Suprapubic skin (tissue), 4 donors: Measurements from ENCODE around the gene TXNDC2. TPM values are rescaled to one million over a fixed set of nuclear protein-coding genes. Genes with fewer than 3 reads are reported as not detected.

ENCODE experiments used
- DNase-seq, 2 donors: peaks; one replicate each; pipeline ENCODE4 v3.0.0-alpha.2; 2019; ENCODE audit warnings: low spot score in 2 of 2
- H3K27ac ChIP-seq: fragments of 200-600 bp; sonication (generic); one replicate; pipeline ENCODE4 v1.5.1; 2019
- H3K27me3 ChIP-seq: fragments of 200-600 bp; sonication (generic); one replicate; pipeline ENCODE4 v1.5.1; 2019
- H3K36me3 ChIP-seq: fragments of 200-600 bp; sonication (generic); one replicate; pipeline ENCODE4 v1.5.1; 2019
- H3K4me1 ChIP-seq: fragments of 200-600 bp; sonication (generic); one replicate; pipeline ENCODE4 v1.5.1; 2019
- H3K4me3 ChIP-seq: fragments of 200-600 bp; sonication (generic); one replicate; pipeline ENCODE4 v1.5.1; 2019; ENCODE audit warnings: mild to moderate bottlenecking
- H3K9me3 ChIP-seq: fragments of 200-600 bp; sonication (generic); one replicate; pipeline ENCODE4 v1.5.1; 2019
- EP300 ChIP-seq: sonication (generic); formaldehyde crosslinking; IDR thresholded peaks from one replicate; pipeline ENCODE4 v1.6.1; 2017; ENCODE audit warnings: antibody characterized with exemption
- POLR2A ChIP-seq, 2 donors: fragments of 450-650 bp; IDR thresholded peaks; one replicate each; pipeline ENCODE4 v1.6.1; 2017; ENCODE audit warnings: antibody characterized with exemption in 2 of 2, mild to moderate bottlenecking in 2 of 2, moderate library complexity in 2 of 2
- POLR2AphosphoS5 ChIP-seq, 3 donors: sonication (generic); formaldehyde crosslinking; IDR thresholded peaks; one replicate each; pipeline ENCODE4 v1.6.1; 2017; ENCODE audit warnings: antibody characterized with exemption in 3 of 3
- WGBS: methylation state at CpG from one replicate; pipeline ENCODE4 v1.1.5; 2018; 5-methylcytosine and 5-hydroxymethylcytosine counted together
- total RNA-seq, 4 donors: library from RNA; depleted of rRNA; stranded (reverse); fragments of >200 nt; gene quantifications; one replicate each; pipeline ENCODE4 v1.1.0, GENCODE V29; 2016
- TF ChIP-seq, protein P1 (sequence below), 2 donors: fragments of 200-600 bp in 1 of 2; fragments of 450-650 bp in 1 of 2; sonication (generic) in 1 of 2; IDR thresholded peaks; one replicate each; pipeline ENCODE4 v1.5.1; 2016 to 2019; ENCODE audit warnings: antibody characterized with exemption in 2 of 2, mild to moderate bottlenecking in 1 of 2, moderate library complexity in 1 of 2

Gene TXNDC2
- total RNA-seq, 4 donors from 2014 or later: not detected

DNA sequence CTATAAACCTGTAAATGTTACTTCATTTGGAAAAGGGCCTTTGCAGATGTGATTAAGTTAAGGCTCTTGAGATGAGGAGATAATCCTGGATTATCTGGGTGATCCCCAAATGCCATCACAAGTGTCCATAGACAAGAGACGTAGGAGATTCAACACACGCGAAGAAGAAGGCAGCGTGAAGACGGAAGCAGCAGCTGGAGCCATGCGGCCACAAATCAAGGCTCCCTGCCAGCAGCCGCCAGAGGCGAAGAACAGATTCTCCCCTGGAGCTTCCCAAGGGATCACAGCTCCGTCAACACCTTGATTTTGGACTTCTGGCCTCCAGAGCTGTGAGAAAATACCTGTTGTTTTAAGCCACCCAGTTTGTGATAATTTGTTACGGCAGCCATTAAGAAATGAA is 17.1 kb downstream of the TXNDC2 start:
- Histone ChIP-seq H3K36me3 (no peaks in the 10 kb centered on the region), H3K4me3 (no peak overlapping the region), H3K27me3 (no peaks in the 10 kb centered on the region), H3K4me1 (no peaks in the 10 kb centered on the region), H3K27ac (no peak overlapping the region), H3K9me3 (no peaks in the 10 kb centered on the region)
- no peak for DNase-seq
- 74% methylated on average over 10 of the region's 10 CpGs for WGBS
- TF ChIP-seq EP300: no peak
- no peak for TF ChIP-seq POLR2AphosphoS5 (IDR thresholded peaks at IDR 0.05)

DNA sequence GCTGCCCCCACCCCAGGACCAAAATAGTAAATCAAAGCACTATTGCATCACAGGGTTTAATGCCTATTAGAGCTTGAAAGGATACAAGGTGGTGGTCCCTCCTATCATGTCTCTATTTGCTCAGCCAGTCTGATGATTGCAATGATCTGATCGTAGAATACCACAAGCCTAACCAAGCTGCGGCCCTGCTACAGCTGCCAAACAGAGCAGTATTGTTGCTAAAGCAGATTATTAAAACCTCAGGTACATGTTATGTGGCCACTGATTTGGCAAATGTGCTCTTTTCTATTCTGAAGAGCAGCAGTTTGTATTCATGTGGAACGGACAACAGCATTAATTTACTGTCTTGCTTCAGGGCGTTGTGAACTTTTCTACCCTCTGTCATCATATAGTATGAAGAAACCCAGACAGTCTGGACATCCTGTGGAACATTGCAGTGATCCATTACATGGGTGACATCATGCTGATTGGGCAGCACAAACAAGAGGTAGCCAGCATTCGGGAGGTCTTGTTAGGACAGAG is 19.7 kb downstream of the TXNDC2 start:
- no peaks in the 10 kb centered on the region for H3K36me3 ChIP-seq
- H3K27me3 ChIP-seq: no peaks in the 10 kb centered on the region
- H3K9me3 ChIP-seq: no peaks in the 10 kb centered on the region
- H3K27ac ChIP-seq: no peak overlapping the region
- WGBS: 59% methylated on average over 5 of the region's 5 CpGs
- H3K4me3 ChIP-seq: no peak overlapping the region
- DNase-seq: no peak
- H3K4me1 ChIP-seq: no peaks in the 10 kb centered on the region
- TF ChIP-seq EP300: no peak
- TF ChIP-seq, protein P1, sequence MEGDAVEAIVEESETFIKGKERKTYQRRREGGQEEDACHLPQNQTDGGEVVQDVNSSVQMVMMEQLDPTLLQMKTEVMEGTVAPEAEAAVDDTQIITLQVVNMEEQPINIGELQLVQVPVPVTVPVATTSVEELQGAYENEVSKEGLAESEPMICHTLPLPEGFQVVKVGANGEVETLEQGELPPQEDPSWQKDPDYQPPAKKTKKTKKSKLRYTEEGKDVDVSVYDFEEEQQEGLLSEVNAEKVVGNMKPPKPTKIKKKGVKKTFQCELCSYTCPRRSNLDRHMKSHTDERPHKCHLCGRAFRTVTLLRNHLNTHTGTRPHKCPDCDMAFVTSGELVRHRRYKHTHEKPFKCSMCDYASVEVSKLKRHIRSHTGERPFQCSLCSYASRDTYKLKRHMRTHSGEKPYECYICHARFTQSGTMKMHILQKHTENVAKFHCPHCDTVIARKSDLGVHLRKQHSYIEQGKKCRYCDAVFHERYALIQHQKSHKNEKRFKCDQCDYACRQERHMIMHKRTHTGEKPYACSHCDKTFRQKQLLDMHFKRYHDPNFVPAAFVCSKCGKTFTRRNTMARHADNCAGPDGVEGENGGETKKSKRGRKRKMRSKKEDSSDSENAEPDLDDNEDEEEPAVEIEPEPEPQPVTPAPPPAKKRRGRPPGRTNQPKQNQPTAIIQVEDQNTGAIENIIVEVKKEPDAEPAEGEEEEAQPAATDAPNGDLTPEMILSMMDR (IDR thresholded peaks at IDR 0.05): no peak
- no peak for TF ChIP-seq POLR2AphosphoS5 (IDR thresholded peaks at IDR 0.05)
- no peak for TF ChIP-seq POLR2A (IDR thresholded peaks at IDR 0.05)

DNA sequence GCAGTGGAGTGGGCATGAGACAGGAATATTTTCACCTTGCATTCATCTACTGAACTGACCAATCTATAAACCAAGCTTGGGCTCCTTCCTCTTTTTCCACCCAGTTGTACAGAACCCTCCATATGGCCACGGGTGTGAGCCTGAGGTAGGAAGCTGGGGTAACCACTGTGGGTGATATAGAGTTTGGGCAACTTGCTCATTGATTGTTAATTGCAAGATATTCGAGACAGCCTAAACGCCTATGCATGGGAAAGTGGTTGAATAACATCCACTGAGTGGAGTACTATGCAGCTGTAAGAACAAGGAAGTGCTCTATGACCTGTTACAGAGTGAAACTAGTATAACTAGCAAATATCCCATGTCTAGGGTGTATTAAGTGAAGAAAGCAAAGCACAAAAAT is 20.7 kb downstream of the TXNDC2 start:
- WGBS: 86% methylated on average over 3 of the region's 3 CpGs
- H3K4me3 ChIP-seq: no peak overlapping the region
- no peaks in the 10 kb centered on the region for H3K9me3 ChIP-seq
- no peak for DNase-seq
- H3K27me3 ChIP-seq: no peaks in the 10 kb centered on the region
- H3K4me1 ChIP-seq: no peaks in the 10 kb centered on the region
- no peak overlapping the region for H3K27ac ChIP-seq
- TF ChIP-seq POLR2A (IDR thresholded peaks at IDR 0.05): no peak
- TF ChIP-seq, protein P1 (IDR thresholded peaks at IDR 0.05): no peak
- TF ChIP-seq POLR2AphosphoS5 (IDR thresholded peaks at IDR 0.05): no peak
- TF ChIP-seq EP300: no peak
- H3K36me3 ChIP-seq: no peaks in the 10 kb centered on the region

DNA sequence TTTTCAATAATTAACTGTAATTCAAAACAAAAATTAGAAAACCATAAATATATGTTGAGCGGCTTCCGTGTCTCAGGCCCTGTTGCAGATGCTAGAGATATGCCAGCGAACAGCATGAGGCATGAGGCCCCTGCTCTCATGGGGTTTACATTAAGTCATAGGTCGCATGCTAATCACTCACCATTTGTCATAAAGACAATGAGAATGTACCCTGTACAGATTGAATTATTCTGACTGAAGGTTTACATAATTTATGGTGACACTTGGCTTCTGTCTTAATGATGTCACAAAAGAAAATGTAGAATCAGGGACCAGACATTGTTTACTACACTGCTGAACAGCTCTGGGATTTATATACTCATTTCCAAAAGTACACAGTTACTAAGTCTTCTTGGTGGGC is 22.1 kb downstream of the TXNDC2 start:
- no peak overlapping the region for H3K4me3 ChIP-seq
- TF ChIP-seq POLR2AphosphoS5 (IDR thresholded peaks at IDR 0.05) (no peak), EP300 (no peak), POLR2A (IDR thresholded peaks at IDR 0.05) (no peak)
- TF ChIP-seq, protein P1 (IDR thresholded peaks at IDR 0.05): no peak
- 87% methylated on average over 4 of the region's 4 CpGs for WGBS

DNA sequence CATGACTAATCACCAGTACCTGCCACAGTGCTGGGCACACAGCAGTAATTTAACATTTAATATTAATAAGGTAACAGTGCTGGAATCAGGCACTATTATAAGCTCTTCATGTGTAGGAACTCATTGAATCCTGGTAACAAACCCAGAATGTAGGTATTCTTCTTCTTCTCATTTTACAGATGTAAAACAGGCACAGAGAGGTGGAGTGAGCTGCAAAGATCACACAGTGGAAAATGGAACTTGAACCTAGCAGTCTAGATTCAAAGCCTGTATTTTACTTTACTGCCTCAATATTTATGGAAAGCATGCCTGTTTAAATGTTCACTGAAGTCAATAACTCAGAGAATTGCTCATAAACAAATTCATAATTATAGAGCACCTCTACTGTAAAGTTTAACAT is 24.3 kb downstream of the TXNDC2 start:
- Histone ChIP-seq H3K27ac (no peak overlapping the region), H3K4me3 (no peak overlapping the region), H3K4me1 (peaks cover 7% of the 10 kb centered on the region), H3K27me3 (no peaks in the 10 kb centered on the region), H3K9me3 (no peaks in the 10 kb centered on the region), H3K36me3 (no peaks in the 10 kb centered on the region)
- TF ChIP-seq POLR2AphosphoS5 (IDR thresholded peaks at IDR 0.05): no peak
- TF ChIP-seq POLR2A (IDR thresholded peaks at IDR 0.05): no peak
- TF ChIP-seq, protein P1 (IDR thresholded peaks at IDR 0.05): no peak
- TF ChIP-seq EP300: no peak
- DNase-seq: no peak

More for the DNA sequence above, 22.1 kb downstream of the TXNDC2 start:
- no peaks in the 10 kb centered on the region for H3K36me3 ChIP-seq
- H3K27ac ChIP-seq: no peak overlapping the region
- H3K4me1 ChIP-seq: peaks cover 2% of the 10 kb centered on the region
- H3K27me3 ChIP-seq: no peaks in the 10 kb centered on the region
- no peaks in the 10 kb centered on the region for H3K9me3 ChIP-seq
- DNase-seq: no peak

DNA sequence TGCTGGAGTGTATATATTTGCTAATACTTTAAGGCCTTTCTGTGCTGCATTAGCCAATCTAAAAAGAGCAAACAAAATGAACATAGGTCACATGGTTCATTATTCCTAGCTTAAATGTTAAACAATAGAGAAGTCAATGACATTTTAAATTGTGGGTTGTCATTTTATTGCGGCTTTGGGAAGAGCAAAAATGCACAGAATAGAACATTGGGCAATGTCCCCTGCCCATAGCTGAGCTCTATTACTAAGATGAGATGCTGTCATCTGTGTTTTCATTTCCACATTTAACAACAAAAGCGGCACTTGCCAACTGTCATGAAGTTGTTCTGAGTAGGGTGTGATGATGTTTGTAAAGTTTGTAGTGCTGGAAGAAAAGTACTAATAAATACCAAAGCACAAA is 24.9 kb downstream of the TXNDC2 start:
- H3K4me1 ChIP-seq: peaks cover 11% of the 10 kb centered on the region
- H3K27ac ChIP-seq: no peak overlapping the region
- H3K4me3 ChIP-seq: no peak overlapping the region
- TF ChIP-seq POLR2A (IDR thresholded peaks at IDR 0.05) (no peak), EP300 (no peak), POLR2AphosphoS5 (IDR thresholded peaks at IDR 0.05) (no peak)
- TF ChIP-seq, protein P1 (IDR thresholded peaks at IDR 0.05): no peak
- H3K9me3 ChIP-seq: no peaks in the 10 kb centered on the region
- no peak for DNase-seq
- WGBS: 88% methylated on average over 2 of the region's 2 CpGs
- H3K36me3 ChIP-seq: no peaks in the 10 kb centered on the region
- H3K27me3 ChIP-seq: no peaks in the 10 kb centered on the region
